Mucosa of rectum (tissue), 2 donors: ENCODE measurements around the gene KNDC1.
"Not testable (repeated sequence)": the region's sequence is repeated elsewhere in the genome, so short reads cannot be mapped to it uniquely, and the experiment has no call there.

ENCODE experiments used
- H3K27ac ChIP-seq, 2 donors: one replicate each; pipeline ENCODE4 v1.7.0; 2013; ENCODE audit warnings: inconsistent platforms in 2 of 2, low read depth in 2 of 2, low read length in 2 of 2
- H3K27me3 ChIP-seq, 2 donors: one replicate each; pipeline ENCODE4 v1.7.0; 2013; ENCODE audit warnings: low read length in 2 of 2; ENCODE audit not compliant: control insufficient read depth in 2 of 2, insufficient read depth in 2 of 2
- H3K36me3 ChIP-seq, 2 donors: one replicate each; pipeline ENCODE4 v1.7.0; 2013; ENCODE audit warnings: low read length in 2 of 2; ENCODE audit not compliant: control insufficient read depth in 2 of 2, insufficient read depth in 2 of 2
- H3K4me1 ChIP-seq, 2 donors: one replicate each; pipeline ENCODE4 v1.7.0; 2013; ENCODE audit warnings: low read length in 2 of 2, mild to moderate bottlenecking in 1 of 2; ENCODE audit not compliant: control insufficient read depth in 2 of 2, insufficient read depth in 2 of 2
- H3K4me3 ChIP-seq, 2 donors: one replicate each; pipeline ENCODE4 v1.7.0; 2013; ENCODE audit warnings: low read length in 2 of 2
- H3K9ac ChIP-seq, 2 donors: one replicate each; pipeline ENCODE4 v1.7.0; 2013; ENCODE audit warnings: low read length in 2 of 2, low read depth in 1 of 2, mild to moderate bottlenecking in 1 of 2
- H3K9me3 ChIP-seq, 2 donors: one replicate each; pipeline ENCODE4 v1.7.0; 2013; ENCODE audit warnings: low read length in 2 of 2; ENCODE audit not compliant: control insufficient read depth in 2 of 2
- donor health status: healthy.
- donor health status: Normal muscosa, but diverticular disease.

Gene KNDC1

DNA sequence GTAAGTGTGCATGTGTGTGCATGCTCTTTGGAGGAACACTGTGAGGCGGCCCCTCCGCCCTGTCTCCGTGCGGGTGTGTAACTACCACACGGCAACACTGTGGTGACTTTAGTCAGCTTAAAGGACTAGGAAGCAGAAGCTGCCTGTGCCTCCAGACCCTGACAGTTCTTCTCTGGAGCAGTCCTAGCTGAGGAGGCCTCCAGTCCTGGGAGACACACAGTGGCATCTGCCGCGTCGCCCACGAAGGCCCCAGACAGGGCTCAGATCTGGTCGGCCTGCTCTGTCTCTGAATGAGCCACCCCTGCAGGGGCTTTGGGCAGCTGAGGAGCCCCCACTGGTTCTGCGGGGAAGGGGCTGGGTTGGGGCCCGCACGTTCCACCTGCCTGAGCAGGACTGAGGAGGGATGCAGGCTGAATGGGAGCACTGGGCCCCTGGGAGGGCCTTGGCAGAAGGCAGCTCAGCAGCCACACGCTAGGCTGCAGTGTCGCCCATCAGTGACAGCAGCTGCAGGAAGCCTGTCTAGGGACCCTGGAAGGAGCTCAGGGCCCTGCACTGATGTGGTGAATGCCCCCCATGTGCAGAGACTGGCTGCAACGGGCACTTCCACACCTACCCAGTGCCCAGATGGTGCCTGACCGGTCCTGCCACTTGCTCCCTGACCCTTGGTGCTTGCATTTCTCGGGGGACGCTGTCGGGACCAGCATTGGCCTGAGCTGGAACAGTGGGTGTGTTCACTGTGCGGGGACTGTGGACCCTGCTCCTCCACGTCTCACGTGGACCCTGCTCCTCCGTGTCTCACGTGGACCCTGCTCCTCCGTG, 27.3 kb upstream of the KNDC1 start:
- no peak overlapping the region for H3K9ac ChIP-seq
- no peaks in the 10 kb centered on the region for H3K36me3 ChIP-seq
- no peaks in the 10 kb centered on the region for H3K4me1 ChIP-seq
- no peaks in the 10 kb centered on the region for H3K27me3 ChIP-seq
- no peaks in the 10 kb centered on the region for H3K9me3 ChIP-seq
- no peak overlapping the region for H3K4me3 ChIP-seq
- H3K27ac ChIP-seq: no peak overlapping the region

DNA sequence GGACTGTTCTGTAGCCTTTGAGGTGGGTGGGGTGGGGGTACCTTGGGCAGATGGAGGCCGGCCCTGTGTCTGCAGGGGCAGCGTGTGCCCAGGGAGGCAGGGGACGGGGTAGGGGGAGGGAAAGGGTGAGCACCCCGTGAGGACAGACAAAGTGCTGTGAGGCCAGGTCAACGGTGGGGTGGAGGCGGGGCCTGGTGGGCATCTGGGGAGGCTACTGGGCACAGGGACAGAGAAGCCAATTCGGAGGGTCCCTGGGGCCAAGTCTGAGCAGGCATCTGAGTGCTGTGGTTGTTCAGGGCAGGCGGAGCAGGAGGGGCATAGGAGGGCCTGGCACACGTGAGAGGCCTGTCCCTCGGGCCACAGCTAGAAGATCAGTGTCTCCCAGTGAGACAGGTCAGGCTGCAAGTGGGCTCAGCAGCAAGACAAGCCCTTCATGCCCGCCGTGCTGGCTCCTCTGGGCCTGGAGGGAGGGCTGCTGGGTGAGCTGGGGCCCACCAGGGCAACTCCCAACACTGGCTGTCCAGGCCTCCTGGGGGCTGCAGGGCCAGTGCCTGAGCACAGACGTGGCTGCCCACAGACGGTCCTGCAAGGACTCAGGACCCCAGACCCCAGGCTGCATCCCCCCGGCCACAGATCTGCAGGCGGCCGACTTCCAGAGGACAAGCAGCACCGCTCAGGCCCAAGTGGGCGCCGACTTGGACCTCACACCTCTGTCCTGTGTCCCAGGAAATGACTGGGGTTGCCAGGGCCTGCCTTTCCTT, 26.4 kb upstream of the KNDC1 start:
- no peaks in the 10 kb centered on the region for H3K4me1 ChIP-seq
- H3K27ac ChIP-seq: no peak overlapping the region
- no peaks in the 10 kb centered on the region for H3K9me3 ChIP-seq
- H3K4me3 ChIP-seq: no peak overlapping the region
- no peak overlapping the region for H3K9ac ChIP-seq
- no peaks in the 10 kb centered on the region for H3K27me3 ChIP-seq
- H3K36me3 ChIP-seq: no peaks in the 10 kb centered on the region

DNA sequence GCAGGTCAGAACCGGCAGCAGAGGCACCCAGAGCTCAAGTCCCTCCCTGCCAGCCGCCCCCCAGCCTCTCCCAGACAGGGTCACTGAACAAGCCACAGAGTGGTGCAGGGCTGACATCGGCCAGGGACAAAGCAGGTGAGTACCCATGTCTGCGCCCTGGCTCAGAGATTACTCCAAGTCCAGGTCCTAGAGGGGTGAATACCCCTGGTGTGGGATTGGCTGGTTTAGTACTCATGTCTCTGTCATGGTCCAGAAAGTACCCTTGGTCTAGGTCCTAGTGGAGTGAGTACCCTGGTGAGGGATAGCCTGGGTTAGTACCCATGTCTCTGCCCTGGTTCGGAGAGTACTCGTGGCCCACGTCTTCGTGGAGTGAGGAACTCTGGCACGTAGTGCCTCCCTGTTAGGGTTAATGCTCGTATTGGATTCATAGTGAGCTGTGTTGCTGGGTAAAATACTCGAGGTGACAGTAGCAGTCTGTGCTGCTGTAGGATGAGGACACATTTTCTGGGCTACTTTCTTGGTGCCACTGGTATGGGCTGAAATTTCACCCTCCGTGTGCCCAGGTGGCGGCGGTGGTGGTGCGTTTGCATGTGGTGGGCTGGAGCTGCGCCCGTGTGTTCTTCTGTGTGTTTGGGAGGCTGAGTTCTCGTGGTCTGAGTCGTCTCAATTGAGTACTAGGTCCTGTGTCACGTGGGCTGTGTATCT, 25.5 kb upstream of the KNDC1 start:
- no peak overlapping the region for H3K27ac ChIP-seq
- H3K9me3 ChIP-seq: no peaks in the 10 kb centered on the region
- H3K4me3 ChIP-seq: no peak overlapping the region
- H3K9ac ChIP-seq: no peak overlapping the region
- H3K36me3 ChIP-seq: no peaks in the 10 kb centered on the region
- no peaks in the 10 kb centered on the region for H3K4me1 ChIP-seq
- H3K27me3 ChIP-seq: no peaks in the 10 kb centered on the region

DNA sequence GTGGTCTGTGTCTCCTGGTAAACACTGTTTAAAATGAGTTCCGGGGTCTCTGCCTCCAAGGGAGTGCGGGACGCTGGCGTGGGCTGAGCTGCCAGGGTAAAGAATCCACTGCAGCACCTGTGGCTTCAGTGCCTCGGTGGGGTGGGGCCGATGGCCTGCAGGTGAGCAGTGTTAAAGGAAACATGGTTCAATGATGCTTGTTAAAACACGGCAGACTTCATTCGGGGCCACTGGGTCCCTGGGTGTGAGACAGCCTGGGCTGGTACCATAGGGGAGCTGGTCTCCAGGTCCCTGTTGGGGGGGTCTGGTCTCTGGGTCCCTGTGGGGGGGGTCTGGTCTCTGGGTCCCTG, 24.9 kb upstream of the KNDC1 start:
- no peaks in the 10 kb centered on the region for H3K27me3 ChIP-seq
- no peak overlapping the region for H3K27ac ChIP-seq
- no peaks in the 10 kb centered on the region for H3K9me3 ChIP-seq
- H3K4me1 ChIP-seq: no peaks in the 10 kb centered on the region
- H3K36me3 ChIP-seq: no peaks in the 10 kb centered on the region
- no peak overlapping the region for H3K9ac ChIP-seq
- H3K4me3 ChIP-seq: no peak overlapping the region

DNA sequence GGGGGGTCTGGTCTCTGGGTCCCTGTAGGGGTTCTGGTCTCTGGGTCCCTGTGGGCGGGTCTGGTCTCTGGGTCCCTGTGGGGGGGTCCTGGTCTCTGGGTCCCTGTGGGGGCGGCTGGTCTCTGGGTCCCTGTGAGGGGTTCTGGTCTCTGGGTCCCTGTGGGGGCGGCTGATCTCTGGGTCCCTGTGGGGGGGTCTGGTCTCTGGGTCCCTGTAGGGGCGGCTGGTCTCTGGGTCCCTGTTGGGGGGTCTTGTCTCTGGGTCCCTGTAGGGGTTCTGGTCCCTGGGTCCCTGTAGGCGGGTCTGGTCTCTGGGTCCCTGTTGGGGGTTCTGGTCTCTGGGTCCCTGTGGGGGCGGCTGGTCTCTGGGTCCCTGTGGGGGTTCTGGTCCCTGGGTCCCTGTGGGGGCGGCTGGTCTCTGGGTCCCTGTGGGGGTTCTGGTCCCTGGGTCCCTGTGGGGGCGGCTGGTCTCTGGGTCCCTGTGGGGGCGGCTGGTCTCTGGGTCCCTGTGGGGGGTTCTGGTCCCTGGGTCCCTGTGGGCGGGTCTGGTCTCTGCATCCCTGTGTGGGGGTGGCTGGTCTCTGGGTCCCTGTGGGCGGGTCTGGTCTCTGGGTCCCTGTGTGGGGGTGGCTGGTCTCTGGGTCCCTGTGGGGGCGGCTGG, 22.4 kb upstream of the KNDC1 start:
- H3K9ac ChIP-seq, H3K27me3 ChIP-seq, H3K9me3 ChIP-seq, H3K27ac ChIP-seq, H3K4me3 ChIP-seq, H3K36me3 ChIP-seq, H3K4me1 ChIP-seq: not testable (repeated sequence)

DNA sequence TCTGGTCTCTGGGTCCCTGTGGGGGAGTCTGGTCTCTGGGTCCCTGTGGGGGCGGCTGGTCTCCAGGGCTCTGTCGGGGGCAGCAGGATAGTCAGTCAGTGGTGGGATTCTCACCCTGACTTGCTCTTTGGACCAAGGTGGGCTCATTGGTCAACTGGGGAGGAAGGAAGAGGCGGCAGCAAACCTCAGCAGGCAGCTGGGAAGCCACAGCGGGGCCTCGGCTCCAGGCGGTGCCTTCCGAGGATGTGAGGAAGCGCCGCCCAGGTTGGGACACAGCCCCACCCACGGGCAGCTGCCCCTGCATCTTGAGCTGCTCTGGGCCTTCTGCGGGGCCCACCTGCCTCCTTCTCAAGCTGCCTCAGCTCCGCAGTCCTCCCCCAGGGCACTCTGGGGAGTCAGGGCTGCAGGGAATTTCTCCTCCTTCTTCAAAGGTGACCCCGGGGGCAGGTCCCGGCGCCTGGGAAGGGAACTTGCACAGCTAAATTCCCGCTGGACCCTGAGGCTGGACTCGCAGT, 20.4 kb upstream of the KNDC1 start:
- Histone ChIP-seq H3K36me3 (no peaks in the 10 kb centered on the region), H3K27me3 (peaks cover 0 to 1% of the 10 kb centered on the region in 2 donors), H3K9ac (no peak overlapping the region), H3K9me3 (no peaks in the 10 kb centered on the region), H3K4me3 (no peak overlapping the region), H3K27ac (no peak overlapping the region), H3K4me1 (no peaks in the 10 kb centered on the region)

DNA sequence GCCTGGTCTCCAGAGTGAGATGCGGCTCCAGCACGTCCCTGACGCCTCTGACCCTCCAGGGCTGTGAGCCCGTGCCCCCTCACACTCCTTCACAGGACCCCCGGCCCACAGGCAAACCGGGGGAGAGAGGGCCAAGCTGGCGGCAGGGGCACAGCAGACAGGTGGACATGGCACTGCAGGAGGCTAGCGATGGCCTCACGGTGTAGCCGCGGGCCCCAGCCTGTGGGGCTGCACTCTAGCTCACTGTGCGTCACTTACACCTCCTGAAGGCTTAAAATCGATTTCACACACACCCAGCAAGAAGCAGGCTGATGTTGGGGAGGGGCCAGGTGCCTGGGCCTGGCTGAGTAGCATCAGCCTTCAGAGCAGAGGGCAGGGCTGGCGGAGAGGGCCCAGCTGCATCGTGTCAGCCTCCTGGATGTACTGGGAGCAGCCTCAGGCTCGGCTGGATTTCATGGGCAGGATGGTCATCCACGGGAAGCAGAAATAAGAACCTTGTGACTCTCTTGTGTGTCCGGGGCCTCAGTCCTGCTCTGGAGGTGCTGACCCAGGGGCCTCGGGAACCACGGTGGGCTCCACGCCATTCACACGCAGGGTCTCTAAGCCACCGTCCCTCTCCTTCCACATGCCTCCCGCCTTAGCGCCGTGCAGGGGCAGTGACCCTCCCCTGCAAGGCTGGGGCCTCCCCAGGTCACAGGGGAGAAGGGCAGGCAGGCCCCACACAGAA, 19.4 kb upstream of the KNDC1 start:
- Histone ChIP-seq H3K4me3 (no peak overlapping the region), H3K27ac (no peak overlapping the region), H3K9ac (no peak overlapping the region), H3K27me3 (peaks cover 3 to 4% of the 10 kb centered on the region in 2 donors), H3K4me1 (no peaks in the 10 kb centered on the region), H3K36me3 (no peaks in the 10 kb centered on the region), H3K9me3 (no peaks in the 10 kb centered on the region)

DNA sequence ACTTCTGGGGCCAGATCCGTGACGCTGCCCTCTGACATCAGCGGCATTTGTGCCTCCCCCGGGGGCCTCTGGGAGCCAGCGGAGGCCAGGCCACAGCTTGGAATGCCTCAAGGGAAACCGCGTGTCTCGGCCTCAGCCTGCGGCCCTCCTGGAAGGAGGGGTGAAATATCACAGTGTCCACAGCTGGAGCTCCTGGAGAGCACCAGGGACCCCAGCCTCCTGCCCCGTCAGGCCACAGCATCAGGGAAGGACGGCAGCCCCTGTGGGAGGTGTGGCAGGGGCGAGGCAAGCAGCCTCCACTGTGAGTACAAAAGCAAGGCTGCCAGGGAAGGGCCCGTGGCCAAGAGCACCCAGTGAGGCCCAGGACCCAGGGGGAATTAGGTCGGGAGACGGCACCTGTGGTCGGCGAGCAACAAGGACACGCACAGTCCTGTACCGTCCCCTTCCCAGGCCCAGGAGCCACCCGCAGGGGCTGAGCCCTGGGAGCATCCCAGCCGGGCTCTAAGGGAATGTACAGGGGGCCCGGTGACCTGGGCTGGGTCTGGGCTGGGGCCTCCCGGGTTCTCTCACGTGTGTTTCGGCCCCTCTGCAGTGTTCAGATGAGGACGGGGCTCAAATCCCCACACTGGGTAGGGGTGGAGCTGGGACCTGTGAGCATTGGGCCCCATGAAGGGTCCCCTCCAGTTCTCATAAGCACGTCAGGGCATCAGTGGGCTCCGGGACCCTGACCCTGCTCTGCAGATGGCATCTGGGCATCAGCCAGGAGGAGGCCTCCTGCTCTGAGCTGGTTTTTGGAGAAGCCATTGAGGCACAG, 18.7 kb upstream of the KNDC1 start:
- no peaks in the 10 kb centered on the region for H3K9me3 ChIP-seq
- no peaks in the 10 kb centered on the region for H3K4me1 ChIP-seq
- H3K4me3 ChIP-seq: no peak overlapping the region
- peaks cover 3 to 4% of the 10 kb centered on the region in 2 donors for H3K27me3 ChIP-seq
- no peak overlapping the region for H3K27ac ChIP-seq
- no peak overlapping the region for H3K9ac ChIP-seq
- no peaks in the 10 kb centered on the region for H3K36me3 ChIP-seq

DNA sequence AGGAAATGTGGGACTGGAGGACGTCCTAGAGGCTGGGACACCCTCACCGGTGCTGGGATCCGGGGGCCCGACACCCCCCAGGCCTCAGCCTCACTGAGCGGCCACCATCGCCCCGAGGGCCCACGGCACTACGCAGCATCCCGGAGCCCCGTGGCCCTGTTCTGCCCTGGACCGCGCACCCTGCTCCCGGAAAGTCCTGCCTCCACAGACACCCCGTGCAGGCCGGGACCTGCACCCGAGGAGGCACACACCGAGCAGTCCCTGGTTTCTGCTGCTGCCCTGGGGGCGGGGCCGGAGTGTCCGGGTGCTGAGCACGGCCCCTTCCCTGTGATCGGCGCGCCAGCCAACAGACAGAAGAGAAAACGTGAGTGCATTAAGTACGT, 18.1 kb upstream of the KNDC1 start:
- no peaks in the 10 kb centered on the region for H3K4me1 ChIP-seq
- H3K36me3 ChIP-seq: no peaks in the 10 kb centered on the region

More for the DNA sequence above, 18.1 kb upstream of the KNDC1 start:
- Histone ChIP-seq H3K27ac (no peak overlapping the region), H3K9me3 (no peaks in the 10 kb centered on the region), H3K9ac (no peak overlapping the region), H3K27me3 (peaks cover 3 to 4% of the 10 kb centered on the region in 2 donors), H3K4me3 (no peak overlapping the region)
